NCI-H748 (cell line): ENCODE measurements around the gene RRP1.
A peak's percentile ranks its signal among the peaks of the same experiment; 100 is the strongest.
"Not testable (repeated sequence)": the region's sequence is repeated elsewhere in the genome, so short reads cannot be mapped to it uniquely, and the experiment has no call there.

ENCODE experiments used
- DNase-seq: peaks from one replicate; lab custom pipeline; 2025; ENCODE audit not compliant: unreplicated experiment; lab: John Stamatoyannopoulos, UW

The RRP1 gene

GRCh38 chr21:43835861-43836260 is 46.5 kb downstream of the RRP1 start:
- DNase-seq, result no peak

DNA sequence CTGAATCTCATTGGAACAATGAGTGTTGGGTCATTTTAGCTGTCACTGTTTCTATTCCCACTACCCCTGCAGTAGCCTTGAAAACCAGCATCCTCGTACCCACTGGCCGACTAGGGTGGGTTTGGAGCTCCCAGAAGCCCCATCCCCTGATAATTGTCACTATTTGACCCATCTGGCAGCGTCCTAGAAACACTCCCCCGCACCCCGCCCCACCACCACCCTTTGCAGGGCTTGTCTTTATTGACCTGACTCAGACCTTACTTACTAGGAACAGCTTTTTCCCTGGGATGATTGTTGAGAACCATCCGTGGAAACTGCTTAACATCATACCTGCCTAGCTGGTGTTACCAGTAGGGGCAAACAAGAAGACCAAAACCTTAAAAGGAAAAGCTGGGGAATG is 47.2 kb downstream of the RRP1 start:
- DNase-seq, result no peak

DNA sequence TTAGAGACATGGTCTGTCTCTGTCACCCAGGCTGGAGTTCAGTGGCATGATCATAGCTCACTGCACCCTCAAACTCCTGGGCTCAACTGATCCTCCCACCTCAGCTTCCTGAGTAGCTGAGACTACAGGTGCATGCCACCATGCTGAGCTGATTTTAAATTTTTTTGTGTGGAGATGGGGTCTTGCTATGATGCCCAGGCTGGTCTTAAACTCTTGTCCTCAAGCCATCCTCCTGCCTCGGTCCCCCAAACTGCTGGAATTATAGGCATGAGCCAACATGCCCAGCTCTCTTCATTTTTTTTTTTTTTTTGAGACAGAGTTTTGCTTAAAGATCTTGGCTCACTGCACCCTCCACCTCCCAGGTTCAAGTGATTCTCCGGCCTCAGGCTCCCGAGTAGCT is 50.9 kb downstream of the RRP1 start:
- no peak for DNase-seq

DNA sequence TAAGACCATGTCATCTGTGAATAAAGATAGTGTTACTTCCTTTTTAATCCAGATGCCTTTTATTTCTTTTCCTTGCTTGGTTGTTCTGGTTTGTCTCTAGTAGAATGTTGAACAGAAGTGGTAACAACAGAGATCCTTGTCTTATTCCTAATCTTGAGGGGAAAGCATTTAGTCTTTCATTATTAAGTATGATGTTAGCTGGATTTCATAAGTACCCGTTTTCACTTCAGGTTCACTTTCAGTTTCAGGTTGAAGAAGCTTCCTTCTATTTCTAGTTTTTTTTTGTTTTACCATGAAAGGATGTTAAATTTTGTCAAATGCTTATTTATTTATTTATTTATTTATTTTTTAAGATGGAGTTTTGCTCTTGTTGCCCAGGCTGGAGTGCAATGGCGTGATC is 53.4 kb downstream of the RRP1 start:
- DNase-seq, result no peak

DNA sequence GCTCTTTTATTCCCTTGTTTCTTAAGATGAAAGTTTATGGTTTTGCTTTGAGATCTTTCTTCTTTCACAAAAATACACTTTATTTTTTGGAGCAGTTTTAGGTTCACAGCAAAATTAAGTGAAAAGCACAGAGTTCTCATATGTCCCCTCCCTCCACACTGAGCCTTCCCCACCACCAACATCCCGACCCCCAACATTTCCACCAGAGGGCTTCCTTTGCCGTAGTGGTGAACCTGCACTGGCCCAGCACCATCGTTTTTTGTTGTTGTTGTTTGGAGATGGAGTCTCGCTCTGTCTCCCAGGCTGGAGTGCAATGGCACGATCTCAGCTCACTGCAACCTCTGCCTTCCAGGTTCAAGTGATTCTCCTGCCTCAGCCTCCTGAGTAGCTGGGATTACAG is 55.5 kb downstream of the RRP1 start:
- DNase-seq, result not testable (repeated sequence)

DNA sequence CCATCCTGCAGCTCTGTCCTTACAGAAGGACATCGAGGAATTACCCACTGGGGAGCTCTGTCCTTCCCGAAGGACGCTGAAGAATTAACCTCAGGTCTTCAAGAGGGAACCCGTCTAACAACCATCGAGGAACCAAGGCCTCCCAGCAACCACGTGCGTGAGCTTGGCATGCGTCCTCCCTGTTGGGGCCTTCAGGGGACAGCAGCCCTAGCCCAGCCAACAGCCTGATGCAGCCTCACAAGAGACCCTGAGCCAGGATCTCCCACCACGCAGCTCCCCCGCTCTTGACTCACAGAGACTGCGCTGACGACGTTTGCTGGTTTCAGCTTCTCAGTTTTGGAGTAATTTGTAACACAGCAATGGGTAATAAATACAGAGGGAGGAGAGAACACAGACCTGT is 56.0 kb downstream of the RRP1 start:
- DNase-seq, result no peak

DNA sequence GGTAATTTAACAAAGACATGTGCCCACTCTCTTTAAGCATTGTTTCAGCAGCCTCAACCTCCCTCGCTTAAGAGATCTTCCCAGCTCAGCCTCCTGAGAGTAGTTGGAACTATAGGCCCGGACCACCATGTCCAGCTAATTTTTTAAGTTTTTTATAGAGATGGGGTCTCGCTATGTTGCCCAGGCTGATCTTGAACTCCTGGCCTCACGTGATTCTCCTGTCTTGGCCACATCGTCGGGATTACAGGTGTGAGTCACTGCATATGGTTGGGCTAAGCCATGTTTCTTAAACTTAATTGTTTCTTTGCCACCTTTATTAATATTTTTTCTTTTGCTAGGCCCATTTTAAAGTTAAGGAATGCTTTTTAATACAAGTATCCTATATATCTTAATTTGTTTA is 57.1 kb downstream of the RRP1 start:
- DNase-seq, result no peak

- no peak for DNase-seq
These were observed 57.9 kb downstream of the RRP1 start for GRCh38 chr21:43847301-43847700.

DNA sequence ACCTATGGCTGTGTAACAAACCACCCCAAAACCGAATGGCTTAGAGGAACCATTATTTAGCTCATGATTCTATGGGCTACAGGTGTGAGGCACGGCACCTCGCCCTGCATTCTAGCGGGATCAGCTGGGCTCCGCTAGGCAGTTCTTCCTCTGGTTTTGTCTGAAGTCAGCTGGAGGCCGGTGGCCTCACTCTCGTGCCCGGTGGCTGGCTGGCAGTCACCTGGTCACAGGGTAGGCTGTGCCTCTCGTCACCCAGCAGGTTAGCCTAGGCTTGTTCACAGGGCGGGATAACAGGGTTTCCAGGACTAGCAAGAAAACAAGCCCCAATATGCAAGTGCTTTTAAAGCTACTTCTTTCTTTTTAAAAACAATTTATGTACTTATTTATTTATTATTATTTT is 59.4 kb downstream of the RRP1 start:
- no peak for DNase-seq

DNA sequence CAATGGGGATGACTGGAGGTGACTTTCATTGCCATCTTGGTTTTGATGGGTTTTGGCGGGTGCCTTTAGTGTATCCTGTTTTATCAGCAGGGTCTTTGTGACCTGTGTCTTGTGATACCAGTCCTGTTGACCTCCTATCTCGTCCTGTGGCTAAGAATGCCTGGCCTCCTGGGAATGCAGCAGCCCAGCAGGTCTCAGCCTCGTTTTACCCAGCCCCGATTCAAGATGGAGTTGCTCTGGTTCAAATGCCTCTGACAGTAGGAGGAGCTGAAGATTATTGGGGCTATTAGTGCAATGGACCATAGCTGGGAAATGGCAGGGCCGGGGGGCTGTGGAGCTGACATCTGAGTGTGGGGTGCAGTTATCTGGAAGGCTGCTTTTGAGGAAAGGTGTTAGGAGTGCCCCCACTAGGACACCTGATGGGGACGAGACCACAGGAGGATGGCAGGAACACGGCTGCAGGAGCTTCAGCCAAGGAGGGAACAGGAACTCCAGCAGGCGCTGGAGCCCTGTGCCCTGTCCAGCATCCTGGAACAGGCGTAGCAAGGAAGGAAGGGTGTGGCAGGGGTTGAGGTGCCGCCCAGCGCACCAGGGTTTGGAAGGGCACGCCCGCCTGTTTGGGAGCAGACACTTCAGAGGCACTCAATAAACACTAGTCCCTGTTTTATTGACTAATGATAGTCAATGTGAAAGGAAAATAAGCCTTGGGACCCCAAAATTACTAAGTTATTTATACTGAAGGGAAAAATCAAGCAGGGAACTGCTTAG is 60.3 kb downstream of the RRP1 start:
- peak; percentile 39 for DNase-seq

- DNase-seq, result no peak
These were observed 61.4 kb downstream of the RRP1 start for GRCh38 chr21:43850728-43851295.

DNA sequence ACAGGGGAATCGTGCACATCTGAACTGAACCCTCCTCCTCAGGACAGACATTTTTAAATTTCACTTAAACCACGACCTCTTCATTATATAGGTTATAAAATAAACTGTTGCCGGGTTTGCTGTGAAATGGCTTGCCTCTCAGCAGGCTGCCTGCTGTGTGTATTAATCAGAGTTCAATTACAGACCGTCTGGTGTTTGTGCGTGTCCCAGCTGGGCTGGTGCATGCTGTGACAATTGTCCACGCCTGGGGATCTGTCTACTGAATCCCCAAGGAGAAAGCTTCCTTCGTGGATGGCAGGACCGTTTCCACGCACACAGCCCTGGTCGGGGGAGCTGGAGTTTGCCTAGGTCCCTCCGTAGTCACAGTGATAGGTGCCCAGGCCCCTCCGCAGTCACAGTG is 62.2 kb downstream of the RRP1 start:
- peak; percentile 40 for DNase-seq

GRCh38 chr21:43853851-43854772 is 64.7 kb downstream of the RRP1 start:
- DNase-seq, result no peak
